NCI-H128 (cell line): ENCODE results near the gene INPP5E.

ENCODE experiments used
- DNase-seq: peaks from one replicate; lab custom pipeline; 2025; ENCODE audit not compliant: unreplicated experiment; lab: John Stamatoyannopoulos, UW

INPP5E gene

GRCh38 chr9:136451221-136451877, 11.7 kb upstream of the INPP5E start:
- DNase-seq, result no peak

- DNase-seq, result no peak
Observed at GRCh38 chr9:136448655-136449054, 9.0 kb upstream of the INPP5E start.

- no peak for DNase-seq
Observed at GRCh38 chr9:136447173-136447778, 7.6 kb upstream of the INPP5E start.

GRCh38 chr9:136445799-136446198, 6.2 kb upstream of the INPP5E start:
- DNase-seq, result no peak

GRCh38 chr9:136444102-136444501, 4.5 kb upstream of the INPP5E start:
- no peak for DNase-seq

GRCh38 chr9:136443687-136444086, 4.0 kb upstream of the INPP5E start:
- DNase-seq, result no peak

GRCh38 chr9:136443087-136443486, 3.4 kb upstream of the INPP5E start:
- DNase-seq, result no peak

GRCh38 chr9:136442265-136442664, 2.6 kb upstream of the INPP5E start:
- DNase-seq, result no peak

- no peak for DNase-seq
Observed at GRCh38 chr9:136441681-136442245, 2.1 kb upstream of the INPP5E start.

GRCh38 chr9:136441191-136441680, 1.6 kb upstream of the INPP5E start:
- DNase-seq, result no peak

GRCh38 chr9:136438548-136439480, 831 bp downstream of the INPP5E start:
- no peak for DNase-seq

GRCh38 chr9:136437839-136438547, 1.7 kb downstream of the INPP5E start:
- no peak for DNase-seq

GRCh38 chr9:136437430-136437829, 2.2 kb downstream of the INPP5E start:
- DNase-seq, result no peak

GRCh38 chr9:136436055-136436634, 3.5 kb downstream of the INPP5E start:
- no peak for DNase-seq

- no peak for DNase-seq
Observed at GRCh38 chr9:136434580-136435169, 5.0 kb downstream of the INPP5E start.

- DNase-seq, result no peak
Observed at GRCh38 chr9:136433849-136434579, 5.6 kb downstream of the INPP5E start.

- no peak for DNase-seq
Observed at GRCh38 chr9:136433043-136433715, 6.5 kb downstream of the INPP5E start.

- DNase-seq, result no peak
Observed at GRCh38 chr9:136432591-136432990, 7.1 kb downstream of the INPP5E start.
